ENCODE measurements around the gene LAMTOR5. TPM values are rescaled to one million over a fixed set of nuclear protein-coding genes. Genes with fewer than 3 reads are reported as not detected.

Gene LAMTOR5
- total RNA-seq, 1 experiment from 2014 or later = 68.1 TPM

DNA sequence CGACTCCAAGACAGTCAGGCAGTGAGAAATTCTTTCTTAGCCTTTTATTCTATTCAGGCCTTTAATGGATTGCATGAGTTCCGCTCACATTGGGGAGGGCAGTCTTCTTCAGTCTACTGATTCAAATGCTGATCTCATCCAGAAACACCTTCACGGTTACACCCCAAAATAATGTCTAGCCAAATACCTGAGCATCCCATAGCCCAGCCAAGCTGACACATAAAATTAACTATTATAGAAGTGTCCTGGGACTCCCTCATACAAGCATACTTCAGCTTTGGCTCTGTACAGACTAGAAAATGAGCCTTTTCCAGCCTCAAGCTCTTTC lies 13.0 kb downstream of the LAMTOR5 start:
- in situ Hi-C loops (cut with HindIII; ENCODE audit: low sequenced_read_pairs) = no loop called here
- DNase-seq (ENCODE audit: low spot score) = no peak

DNA sequence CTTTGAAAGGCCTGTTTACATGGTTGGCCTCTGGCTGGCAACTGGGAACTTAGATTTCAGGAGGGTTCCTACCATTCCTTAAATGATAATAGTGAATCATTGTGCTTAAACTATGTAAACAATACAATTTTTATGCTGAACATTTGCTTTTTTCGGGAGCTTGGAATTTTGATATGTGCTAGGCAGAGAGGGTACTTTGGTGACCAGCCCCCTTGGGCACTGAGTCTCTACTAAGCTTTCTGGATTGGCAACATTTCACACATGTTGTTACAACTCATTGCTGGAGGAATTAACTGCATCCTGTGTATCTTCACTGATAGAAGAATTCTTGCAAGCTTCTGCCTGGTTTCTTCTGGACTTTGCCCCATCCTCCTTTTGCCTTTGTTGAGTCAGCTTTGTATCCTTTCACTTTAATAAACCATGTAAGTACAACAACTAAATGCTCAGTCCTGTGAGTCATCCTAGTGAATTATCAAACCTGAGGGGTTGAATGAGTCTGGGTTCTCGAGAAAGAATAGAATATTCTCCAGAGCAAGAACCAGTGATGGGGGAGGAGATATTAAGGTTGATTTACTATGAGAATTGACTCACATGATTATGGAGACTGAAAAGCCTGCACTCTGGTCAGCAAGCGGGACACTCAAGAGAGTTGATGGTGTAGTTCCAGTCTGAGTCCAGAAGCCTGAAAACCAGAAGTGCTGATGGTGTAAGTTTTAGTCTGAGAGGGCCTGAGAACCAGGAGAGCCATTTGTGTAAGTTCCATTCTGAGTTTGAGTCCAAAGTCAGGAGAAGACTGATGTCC lies 13.6 kb downstream of the LAMTOR5 start:
- in situ Hi-C loops (cut with HindIII; ENCODE audit: low sequenced_read_pairs) = no loop called here
- no peak for DNase-seq (ENCODE audit: low spot score)

DNA sequence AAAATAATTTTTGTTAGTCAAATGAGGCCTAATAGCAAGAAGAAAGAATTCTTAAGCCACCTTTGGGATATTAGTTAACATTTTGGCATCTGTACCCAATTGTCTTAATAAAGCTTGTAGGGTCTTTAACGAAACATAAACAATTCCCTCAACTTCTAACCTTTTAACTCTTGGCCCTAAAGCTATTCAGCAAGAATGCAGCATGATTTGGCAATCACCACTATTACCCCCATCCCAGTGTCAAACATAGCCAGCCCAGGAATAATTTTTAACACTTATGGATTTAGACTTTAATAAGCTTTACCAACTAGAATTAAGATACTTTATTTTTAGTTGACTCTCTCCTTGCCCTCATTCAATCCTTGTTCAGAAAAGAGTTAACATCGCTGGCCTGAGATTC lies 14.2 kb downstream of the LAMTOR5 start:
- DNase-seq (ENCODE audit: low spot score) = no peak
- in situ Hi-C loops (cut with HindIII; ENCODE audit: low sequenced_read_pairs) = no loop called here

DNA sequence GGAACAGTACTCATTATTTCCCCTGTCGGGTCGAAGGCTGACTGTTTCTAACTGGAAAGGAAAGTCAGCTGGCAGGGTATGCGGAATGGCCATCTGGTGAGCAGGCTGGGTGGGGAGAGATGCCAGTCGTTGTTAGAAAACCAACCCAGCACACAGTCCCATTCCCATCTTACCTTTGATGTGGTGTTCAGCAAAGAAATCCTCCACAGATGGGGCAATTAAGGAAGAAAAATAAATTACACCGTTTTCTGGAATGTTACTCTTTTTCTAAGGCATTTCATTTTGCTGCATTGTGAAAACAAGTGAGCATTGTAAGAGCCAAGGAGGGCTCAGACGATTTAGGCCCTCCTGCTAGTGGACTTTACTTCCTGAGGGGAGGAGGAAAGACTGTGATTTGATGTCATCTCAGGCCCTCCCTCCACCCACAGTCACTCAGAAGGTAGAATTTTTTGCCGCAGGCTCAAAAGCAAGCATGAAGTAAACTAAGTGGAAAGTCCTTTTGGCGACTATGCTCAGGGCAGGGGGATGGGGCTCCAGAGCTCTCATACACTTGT lies 16.7 kb downstream of the LAMTOR5 start, which contains the start of gene SLC16A4:
Gene SLC16A4, minus strand, starts transcription at position 335 of the 554 bp plus-strand sequence. CDS start 1,703 bp downstream, outside the sequence.
- in situ Hi-C loops (cut with HindIII; ENCODE audit: low sequenced_read_pairs) = no loop called here
- DNase-seq (ENCODE audit: low spot score) = peak; percentile 90

DNA sequence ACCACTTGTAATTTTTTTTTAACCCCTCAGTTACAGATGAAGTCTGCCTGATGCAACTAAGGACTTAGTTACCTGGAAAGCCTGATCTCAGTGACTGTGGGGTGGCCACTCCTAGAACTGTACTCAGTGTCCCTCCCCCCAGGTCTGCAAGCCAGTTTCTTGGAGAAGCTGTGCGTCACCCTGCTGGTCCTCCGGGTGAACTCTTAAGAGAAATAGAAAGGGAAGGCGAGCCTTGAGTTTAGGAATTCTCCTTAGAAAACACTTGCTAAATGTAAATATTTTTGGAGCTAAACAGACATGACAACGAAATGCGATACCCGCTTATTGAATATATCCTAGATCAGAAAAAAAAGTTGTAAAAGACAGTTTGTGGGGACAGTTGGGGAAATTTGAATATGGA lies 17.4 kb downstream of the LAMTOR5 start:
- in situ Hi-C loops (cut with HindIII; ENCODE audit: low sequenced_read_pairs) = no loop called here
- DNase-seq (ENCODE audit: low spot score) = no peak

DNA sequence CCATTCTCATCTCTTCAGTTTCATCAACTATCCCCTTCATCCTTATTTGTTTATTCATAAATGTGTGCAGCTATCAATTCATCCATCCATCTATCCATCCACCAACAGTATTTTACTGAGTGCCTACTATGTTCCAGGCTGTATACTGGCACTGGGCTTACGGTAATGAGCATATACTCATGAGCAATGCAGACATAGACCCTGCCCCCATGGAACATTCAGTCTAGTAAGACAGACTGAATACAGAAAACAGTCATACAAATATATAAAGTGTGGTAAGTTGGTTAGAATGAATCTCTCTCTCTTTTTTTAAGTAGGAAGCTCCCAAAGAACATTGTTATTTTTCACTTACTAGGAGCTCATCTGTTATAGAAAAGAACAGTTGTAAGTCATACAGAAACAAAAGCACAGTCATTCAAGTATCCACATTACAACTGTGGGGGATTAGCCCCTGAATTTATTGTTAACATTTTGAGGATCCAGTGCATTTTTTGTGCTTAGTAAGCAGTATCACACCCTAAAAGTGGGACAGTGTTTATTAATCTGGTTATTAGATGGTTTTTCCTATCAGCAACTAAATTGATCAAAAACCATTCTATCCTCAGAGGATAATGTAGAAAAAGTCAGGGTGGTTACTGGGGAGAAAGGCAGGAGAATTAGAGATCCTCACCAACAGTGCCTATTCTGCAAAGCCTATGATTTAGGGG lies 20.3 kb downstream of the LAMTOR5 start:
- no peak for DNase-seq (ENCODE audit: low spot score)
- in situ Hi-C loops (cut with HindIII; ENCODE audit: low sequenced_read_pairs) = no loop called here

- no peak for DNase-seq (ENCODE audit: low spot score)
- in situ Hi-C loops (cut with HindIII; ENCODE audit: low sequenced_read_pairs) = no loop called here
These were observed 22.1 kb downstream of the LAMTOR5 start for GRCh38 chr1:110385369-110385768.

GRCh38 chr1:110384581-110385321 lies 22.7 kb downstream of the LAMTOR5 start:
- in situ Hi-C loops (cut with HindIII; ENCODE audit: low sequenced_read_pairs) = no loop called here
- DNase-seq (ENCODE audit: low spot score) = no peak

- DNase-seq (ENCODE audit: low spot score) = no peak
- in situ Hi-C loops (cut with HindIII; ENCODE audit: low sequenced_read_pairs) = no loop called here
These were observed 24.1 kb downstream of the LAMTOR5 start for GRCh38 chr1:110383251-110383990.

DNA sequence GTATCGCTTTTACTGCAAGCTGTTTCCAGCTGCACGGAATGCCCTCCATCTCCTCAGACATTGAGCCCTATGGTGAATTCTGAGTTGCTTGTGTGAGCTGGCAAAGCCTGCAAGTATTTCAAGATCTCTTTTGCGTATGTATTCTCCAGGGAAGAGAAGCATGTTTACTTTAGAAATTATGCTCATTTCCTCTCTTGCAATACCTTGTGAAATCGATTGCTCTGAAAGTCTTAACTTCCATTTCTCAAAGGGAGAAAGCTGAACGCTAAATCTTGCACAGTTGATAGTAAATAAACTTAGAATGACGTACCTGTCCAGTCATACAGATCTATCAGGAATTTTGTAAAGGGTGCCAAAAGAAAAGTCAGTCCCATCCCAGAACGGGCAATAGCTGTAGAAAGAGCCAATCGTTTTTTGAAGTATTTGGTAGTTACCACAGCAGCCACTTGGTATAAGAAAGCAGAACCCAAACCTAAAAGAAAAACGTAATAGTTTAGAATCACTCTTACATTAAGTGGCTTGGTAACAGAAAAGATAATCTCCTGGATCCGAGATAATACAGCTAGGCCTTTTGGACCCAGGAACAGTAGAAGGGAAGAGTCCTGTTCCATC lies 26.7 kb downstream of the LAMTOR5 start:
- DNase-seq (ENCODE audit: low spot score) = no peak
- in situ Hi-C loops (cut with HindIII; ENCODE audit: low sequenced_read_pairs) = no loop called here

- in situ Hi-C loops (cut with HindIII; ENCODE audit: low sequenced_read_pairs) = no loop called here
- DNase-seq (ENCODE audit: low spot score) = no peak
These were observed 32.0 kb downstream of the LAMTOR5 start for GRCh38 chr1:110375490-110375889.

DNA sequence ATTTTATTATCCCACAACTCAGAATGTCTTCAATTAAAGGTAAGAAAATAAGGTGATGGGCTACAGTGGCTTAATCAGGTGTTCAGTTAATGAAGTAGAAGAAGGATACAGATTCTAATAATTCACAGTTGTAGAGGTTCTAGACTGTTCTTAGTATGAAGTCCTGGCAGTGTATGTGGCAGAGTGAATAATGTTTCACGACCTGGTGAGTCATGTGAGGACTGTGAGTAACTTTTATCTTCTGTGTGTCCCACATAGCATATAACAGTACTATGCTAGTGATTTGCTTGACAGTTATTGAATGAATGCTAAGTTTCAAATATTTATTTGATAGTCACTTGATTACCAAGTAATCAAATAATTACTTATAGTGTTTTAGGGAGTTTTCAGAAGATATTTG lies 36.7 kb downstream of the LAMTOR5 start:
- in situ Hi-C loops (cut with HindIII; ENCODE audit: low sequenced_read_pairs) = no loop called here
- DNase-seq (ENCODE audit: low spot score) = no peak

DNA sequence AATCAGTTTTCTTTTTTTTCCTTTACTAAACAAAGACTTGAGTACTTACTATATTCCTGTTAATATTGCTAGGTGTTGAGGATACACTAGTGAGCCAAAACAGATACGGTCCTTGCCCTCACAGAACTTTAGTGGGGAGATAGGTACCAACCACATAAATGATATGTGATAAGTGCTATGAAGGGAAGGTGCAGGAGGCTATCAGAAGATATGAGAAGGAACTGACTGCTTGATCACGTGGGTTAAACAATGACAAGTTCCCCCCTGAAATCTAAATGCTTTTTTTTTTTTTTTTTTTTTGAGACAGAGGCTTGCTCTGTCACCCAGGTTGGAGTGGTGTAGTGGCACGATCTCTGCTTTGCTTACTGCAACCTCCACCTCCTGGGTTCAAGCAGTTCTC lies 43.3 kb downstream of the LAMTOR5 start:
- in situ Hi-C loops (cut with HindIII; ENCODE audit: low sequenced_read_pairs) = no loop called here
- no peak for DNase-seq (ENCODE audit: low spot score)

- in situ Hi-C loops (cut with HindIII; ENCODE audit: low sequenced_read_pairs) = no loop called here
- no peak for DNase-seq (ENCODE audit: low spot score)
These were observed 45.6 kb downstream of the LAMTOR5 start for GRCh38 chr1:110361856-110362255.

GRCh38 chr1:110360431-110360830 lies 47.1 kb downstream of the LAMTOR5 start:
- no peak for DNase-seq (ENCODE audit: low spot score)
- in situ Hi-C loops (cut with HindIII; ENCODE audit: low sequenced_read_pairs) = no loop called here

GRCh38 chr1:110356379-110356778 lies 51.1 kb downstream of the LAMTOR5 start:
- no peak for DNase-seq (ENCODE audit: low spot score)
- in situ Hi-C loops (cut with HindIII; ENCODE audit: low sequenced_read_pairs) = no loop called here

DNA sequence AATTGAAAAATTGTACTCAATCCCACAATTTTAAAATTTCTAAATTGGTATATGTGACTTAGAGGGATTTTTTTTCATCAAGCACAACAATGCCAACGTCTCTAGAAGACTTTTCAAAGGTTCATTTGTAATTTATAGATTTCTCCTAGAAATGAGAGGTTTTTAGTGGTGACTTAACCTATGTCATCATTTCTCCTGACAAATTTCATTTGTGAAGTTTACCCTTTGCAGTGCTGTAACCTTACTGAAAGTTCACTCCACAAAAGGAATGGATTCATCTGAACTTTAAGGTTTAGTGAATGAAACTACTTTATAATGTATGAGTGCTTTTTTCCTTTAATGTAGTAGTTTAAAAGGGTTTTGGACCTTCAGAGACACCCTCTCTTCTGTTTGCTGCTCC lies 52.2 kb downstream of the LAMTOR5 start:
- in situ Hi-C loops (cut with HindIII; ENCODE audit: low sequenced_read_pairs) = no loop called here
- no peak for DNase-seq (ENCODE audit: low spot score)

Measured in G401 (cell line).